Activated T-helper 17 cell treated with anti-CD3 and anti-CD28 coated beads, Interleukin-2, amount 50 U/mL, for 72 hours (primary cell): ENCODE results near the gene NBDY. TPM values are rescaled to one million over a fixed set of nuclear protein-coding genes. Genes with fewer than 3 reads are reported as not detected.
"Not testable (repeated sequence)": the region's sequence is repeated elsewhere in the genome, so short reads cannot be mapped to it uniquely, and the experiment has no call there.

ENCODE experiments used
- ATAC-seq: fragments of 150-1000 bp; cut with Tn5 transposase; replicated peaks from 2 replicates; pipeline ENCODE4 v1.10.0; 2021; ENCODE audit warnings: mild to moderate bottlenecking, moderate library complexity
- H3K27ac Mint-ChIP-seq: one replicate; pipeline ENCODE4 v1.8.0; 2022; ENCODE audit warnings: mixed read lengths
- H3K27me3 Mint-ChIP-seq: one replicate; pipeline ENCODE4 v1.8.0; 2022; ENCODE audit warnings: mixed read lengths
- H3K36me3 Mint-ChIP-seq: one replicate; pipeline ENCODE4 v1.8.0; 2022; ENCODE audit warnings: low read depth, mild to moderate bottlenecking, mixed read lengths
- H3K4me1 Mint-ChIP-seq: one replicate; pipeline ENCODE4 v1.8.0; 2022; ENCODE audit warnings: mixed read lengths
- H3K4me3 Mint-ChIP-seq: one replicate; pipeline ENCODE4 v1.8.0; 2022; ENCODE audit warnings: mild to moderate bottlenecking, mixed read lengths
- H3K9me3 Mint-ChIP-seq: one replicate; pipeline ENCODE4 v1.8.0; 2022; ENCODE audit warnings: mixed read lengths
- total RNA-seq, 2 donors: library from RNA; stranded (reverse); gene quantifications; one replicate each; pipeline ENCODE4 v1.2.3, GENCODE V29; 2022

The NBDY gene
- total RNA-seq, result 10 to 100 TPM; 33.6 to 46.0 TPM

- peaks cover 3% of the 10 kb centered on the region for H3K4me1 Mint-ChIP-seq
- H3K27ac Mint-ChIP-seq, result peak within 1 kb of the TSS; percentile 88
- peaks cover 17% of the 10 kb centered on the region for H3K36me3 Mint-ChIP-seq
- peak within 1 kb of the TSS; percentile 82 for H3K4me3 Mint-ChIP-seq
- ATAC-seq, result peak; percentile 83
- no peaks in the 10 kb centered on the region for H3K9me3 Mint-ChIP-seq
- H3K27me3 Mint-ChIP-seq, result no peaks in the 10 kb centered on the region
Observed at GRCh38 chrX:56729152-56729850, at the start of gene NBDY. NBDY (plus strand) TSS chrX:56729243; CDS start chrX:56729354, 111 bp downstream.

DNA sequence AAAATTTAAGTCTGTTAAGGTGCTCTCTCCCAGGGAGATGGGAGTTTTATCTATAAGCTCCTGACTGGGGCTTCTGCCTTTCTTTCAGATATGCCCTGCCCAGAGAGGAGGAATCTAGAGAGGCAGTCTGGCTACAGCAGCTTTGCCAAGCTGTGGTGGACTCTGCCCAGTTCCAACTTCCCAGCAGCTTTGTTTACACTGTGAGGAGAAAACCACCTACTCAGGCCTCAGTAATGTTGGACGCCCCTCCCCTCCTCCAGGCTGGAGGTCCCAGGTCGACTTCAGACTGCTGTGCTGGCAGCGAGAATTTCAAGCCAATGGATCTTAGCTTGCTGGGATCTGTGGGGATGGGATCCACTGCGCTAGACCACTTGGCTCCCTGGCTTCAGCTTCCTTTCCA lies 24.5 kb upstream of the NBDY start:
- not testable (repeated sequence) for H3K27me3 Mint-ChIP-seq, H3K9me3 Mint-ChIP-seq, H3K36me3 Mint-ChIP-seq, H3K27ac Mint-ChIP-seq, ATAC-seq, H3K4me1 Mint-ChIP-seq, H3K4me3 Mint-ChIP-seq

DNA sequence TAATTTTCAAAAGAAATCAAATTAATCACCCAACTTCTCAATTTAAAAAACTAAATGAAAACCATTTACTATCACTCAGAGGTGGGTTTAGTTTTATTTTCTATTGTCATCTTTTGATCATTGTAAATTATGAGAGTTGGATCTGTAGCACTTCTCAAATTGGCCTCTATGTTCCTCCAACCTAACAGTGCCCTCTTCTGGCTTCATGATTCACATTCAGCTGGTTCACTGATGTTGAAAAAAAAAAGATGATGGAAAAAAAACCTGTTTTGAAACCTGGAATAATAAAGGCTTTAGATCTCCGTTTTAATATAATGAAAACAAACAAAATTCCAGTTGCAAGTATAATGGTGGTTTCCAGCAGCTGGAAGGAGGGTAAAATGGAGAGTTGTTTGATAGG lies 2.4 kb upstream of the NBDY start:
- Mint-ChIP-seq H3K36me3 (no peaks in the 10 kb centered on the region), H3K4me3 (no peak overlapping the region), H3K9me3 (no peaks in the 10 kb centered on the region), H3K4me1 (peaks cover 3% of the 10 kb centered on the region), H3K27me3 (no peaks in the 10 kb centered on the region), H3K27ac (no peak overlapping the region)
- peak; percentile 37 for ATAC-seq

DNA sequence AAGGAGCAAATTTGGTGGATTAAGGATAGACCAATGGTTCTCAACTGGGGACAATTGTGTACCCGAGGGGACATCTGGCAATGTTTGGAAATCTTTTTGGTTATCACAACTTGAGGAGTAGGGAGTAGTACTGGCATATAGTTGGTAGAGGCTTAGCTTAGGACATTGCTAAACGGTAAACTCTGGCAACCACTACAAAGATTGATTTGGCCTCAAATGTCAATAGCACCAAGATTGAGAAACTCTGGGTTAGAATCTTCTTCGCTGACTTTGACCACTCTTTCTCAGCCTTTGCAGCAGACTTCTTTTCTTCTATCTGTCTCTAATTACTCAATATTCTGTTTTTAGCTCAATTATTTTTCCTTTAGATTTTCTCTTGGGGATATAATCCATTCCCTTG lies 1.5 kb upstream of the NBDY start:
- peak overlapping the region; percentile 21 for H3K27ac Mint-ChIP-seq
- no peaks in the 10 kb centered on the region for H3K27me3 Mint-ChIP-seq
- no peaks in the 10 kb centered on the region for H3K9me3 Mint-ChIP-seq
- ATAC-seq, result no peak
- peak overlapping the region; percentile 82 for H3K4me3 Mint-ChIP-seq
- H3K36me3 Mint-ChIP-seq, result peaks cover 6% of the 10 kb centered on the region
- peaks cover 3% of the 10 kb centered on the region for H3K4me1 Mint-ChIP-seq

DNA sequence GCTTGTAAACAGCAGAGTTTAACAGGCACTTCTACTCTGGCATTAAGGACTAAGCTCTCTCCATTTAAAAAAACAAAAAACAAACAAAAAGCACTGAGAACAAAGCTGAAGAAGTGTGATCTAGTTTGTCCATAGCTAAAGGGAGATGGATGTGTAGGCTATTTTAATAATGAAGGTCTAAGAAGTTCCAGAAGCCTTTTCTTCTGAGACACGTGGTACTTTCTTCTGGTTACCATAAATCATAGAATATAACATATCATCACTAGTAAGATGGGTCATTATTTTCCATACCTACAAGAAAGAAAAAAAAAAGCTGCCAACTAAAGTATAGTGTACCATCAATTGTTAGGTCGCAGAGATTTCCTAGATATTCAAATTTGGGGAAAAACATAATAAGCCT lies 722 bp upstream of the NBDY start:
- ATAC-seq, result no peak
- Mint-ChIP-seq H3K9me3 (no peaks in the 10 kb centered on the region), H3K4me1 (peaks cover 3% of the 10 kb centered on the region), H3K27ac (peak overlapping the region; percentile 21), H3K4me3 (peak overlapping the region; percentile 82), H3K27me3 (no peaks in the 10 kb centered on the region), H3K36me3 (peaks cover 7% of the 10 kb centered on the region)

- H3K27ac Mint-ChIP-seq, result peak overlapping the region; percentile 88
- no peak for ATAC-seq
- H3K4me3 Mint-ChIP-seq, result peak overlapping the region; percentile 82
- peaks cover 3% of the 10 kb centered on the region for H3K4me1 Mint-ChIP-seq
- no peaks in the 10 kb centered on the region for H3K27me3 Mint-ChIP-seq
- H3K9me3 Mint-ChIP-seq, result no peaks in the 10 kb centered on the region
- peaks cover 11% of the 10 kb centered on the region for H3K36me3 Mint-ChIP-seq
Observed at GRCh38 chrX:56728752-56729151, 291 bp upstream of the NBDY start.

GRCh38 chrX:56733459-56734046 lies 4.5 kb downstream of the NBDY start:
- Mint-ChIP-seq H3K27me3 (no peaks in the 10 kb centered on the region), H3K4me1 (peaks cover 12% of the 10 kb centered on the region), H3K4me3 (no peak overlapping the region), H3K36me3 (peaks cover 52% of the 10 kb centered on the region), H3K27ac (no peak overlapping the region), H3K9me3 (no peaks in the 10 kb centered on the region)
- ATAC-seq, result peak; percentile 37

DNA sequence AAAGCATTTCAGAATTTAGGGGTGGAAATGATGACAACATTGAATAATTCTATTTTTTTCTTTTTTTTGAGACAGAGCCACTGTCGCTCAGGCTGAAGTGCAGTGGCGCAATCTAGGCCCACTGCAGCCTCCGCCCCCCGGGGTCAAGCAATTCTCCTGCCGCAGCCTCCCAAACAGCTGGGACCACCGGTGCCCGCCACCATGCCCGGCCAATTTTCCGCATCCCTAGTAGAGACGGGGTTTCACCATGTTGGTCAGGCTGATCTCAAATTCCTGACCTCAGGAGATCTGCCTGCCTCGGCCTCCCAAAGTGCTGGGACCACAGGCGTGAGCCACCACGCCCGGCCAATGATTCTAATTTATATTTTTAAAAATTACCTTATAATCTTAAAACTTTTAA lies 7.2 kb downstream of the NBDY start:
- H3K36me3 Mint-ChIP-seq, result peaks cover 75% of the 10 kb centered on the region
- peaks cover 20% of the 10 kb centered on the region for H3K4me1 Mint-ChIP-seq
- H3K9me3 Mint-ChIP-seq, result no peaks in the 10 kb centered on the region
- ATAC-seq, result no peak
- H3K27ac Mint-ChIP-seq, result no peak overlapping the region
- H3K4me3 Mint-ChIP-seq, result no peak overlapping the region
- H3K27me3 Mint-ChIP-seq, result no peaks in the 10 kb centered on the region

- Mint-ChIP-seq H3K27me3 (no peaks in the 10 kb centered on the region), H3K36me3 (peaks cover 88% of the 10 kb centered on the region)
Observed at GRCh38 chrX:56738670-56739069, 9.6 kb downstream of the NBDY start.

DNA sequence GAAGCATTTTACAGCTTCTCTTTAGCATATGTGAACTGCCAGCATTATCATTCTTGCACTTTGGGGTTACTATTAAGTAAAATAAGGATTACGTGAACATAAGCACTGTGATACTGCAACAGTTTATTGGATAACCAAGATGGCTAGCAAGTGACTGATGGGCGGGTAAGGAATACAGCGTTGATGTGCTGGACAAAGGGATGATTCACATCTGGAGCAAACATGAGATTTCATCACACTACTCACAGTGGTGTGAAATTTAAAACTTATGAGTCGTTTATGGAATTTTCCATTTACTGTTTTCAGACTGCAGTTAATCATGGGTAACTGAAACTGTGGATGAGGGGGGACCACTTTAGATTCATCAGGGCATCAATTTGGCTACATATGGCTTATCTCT lies 16.0 kb downstream of the NBDY start:
- Mint-ChIP-seq H3K4me1 (peaks cover 25% of the 10 kb centered on the region), H3K36me3 (peaks cover 40% of the 10 kb centered on the region), H3K27ac (peak overlapping the region; percentile 73), H3K27me3 (no peaks in the 10 kb centered on the region), H3K9me3 (no peaks in the 10 kb centered on the region), H3K4me3 (peak overlapping the region; percentile 33)
- ATAC-seq, result peak; percentile 81

More at GRCh38 chrX:56738670-56739069, 9.6 kb downstream of the NBDY start:
- no peak for ATAC-seq
- Mint-ChIP-seq H3K4me1 (peaks cover 26% of the 10 kb centered on the region), H3K27ac (no peak overlapping the region), H3K9me3 (no peaks in the 10 kb centered on the region), H3K4me3 (no peak overlapping the region)

DNA sequence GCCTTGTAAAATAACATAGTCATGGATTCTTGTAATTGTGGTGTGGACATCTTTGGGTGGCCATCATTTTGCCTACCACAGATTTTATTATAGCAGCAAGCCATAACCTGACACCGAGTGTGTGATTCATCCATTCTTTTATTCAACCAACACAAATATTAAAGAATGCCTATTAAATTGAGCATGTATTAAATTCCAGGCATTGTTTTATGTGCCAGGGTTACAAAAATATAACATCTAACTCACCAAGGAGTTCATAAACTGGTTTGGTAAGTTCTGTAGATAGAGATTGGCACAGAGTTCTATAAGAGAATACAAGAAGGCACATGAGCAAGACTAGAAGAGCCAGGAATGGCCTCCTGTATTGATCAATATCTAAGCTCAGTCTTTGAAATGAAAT lies 18.0 kb downstream of the NBDY start:
- peak overlapping the region; percentile 33 for H3K27ac Mint-ChIP-seq
- peaks cover 25% of the 10 kb centered on the region for H3K36me3 Mint-ChIP-seq
- H3K4me1 Mint-ChIP-seq, result peaks cover 26% of the 10 kb centered on the region
- H3K27me3 Mint-ChIP-seq, result no peaks in the 10 kb centered on the region
- no peaks in the 10 kb centered on the region for H3K9me3 Mint-ChIP-seq
- ATAC-seq, result no peak
- no peak overlapping the region for H3K4me3 Mint-ChIP-seq

DNA sequence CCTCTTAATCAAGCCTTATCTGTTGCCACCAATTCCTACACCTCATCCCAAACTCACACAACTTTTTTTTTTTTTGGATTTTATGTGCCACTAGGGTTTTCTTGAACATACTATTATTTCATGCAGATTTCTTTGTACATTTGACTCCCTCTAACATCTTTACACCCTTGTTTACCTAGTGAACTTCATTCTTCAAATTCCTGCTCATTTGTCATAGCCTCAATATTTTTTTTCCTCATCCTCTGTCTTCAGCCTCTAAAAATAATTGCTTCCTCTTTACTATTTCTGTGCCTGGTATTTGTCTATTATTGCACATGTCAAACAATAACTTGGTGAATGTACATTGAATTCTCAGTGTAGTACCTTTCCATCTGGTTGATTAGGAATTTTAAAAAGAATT lies 22.0 kb downstream of the NBDY start:
- Mint-ChIP-seq H3K9me3 (no peaks in the 10 kb centered on the region), H3K27me3 (no peaks in the 10 kb centered on the region), H3K4me1 (peaks cover 25% of the 10 kb centered on the region), H3K4me3 (no peak overlapping the region), H3K36me3 (peaks cover 29% of the 10 kb centered on the region), H3K27ac (peak overlapping the region; percentile 5)
- no peak for ATAC-seq

- Mint-ChIP-seq H3K36me3 (peaks cover 23% of the 10 kb centered on the region), H3K27me3 (no peaks in the 10 kb centered on the region), H3K27ac (no peak overlapping the region), H3K9me3 (no peaks in the 10 kb centered on the region), H3K4me3 (no peak overlapping the region), H3K4me1 (peaks cover 23% of the 10 kb centered on the region)
- no peak for ATAC-seq
Observed at GRCh38 chrX:56757327-56757726, 28.3 kb downstream of the NBDY start.

DNA sequence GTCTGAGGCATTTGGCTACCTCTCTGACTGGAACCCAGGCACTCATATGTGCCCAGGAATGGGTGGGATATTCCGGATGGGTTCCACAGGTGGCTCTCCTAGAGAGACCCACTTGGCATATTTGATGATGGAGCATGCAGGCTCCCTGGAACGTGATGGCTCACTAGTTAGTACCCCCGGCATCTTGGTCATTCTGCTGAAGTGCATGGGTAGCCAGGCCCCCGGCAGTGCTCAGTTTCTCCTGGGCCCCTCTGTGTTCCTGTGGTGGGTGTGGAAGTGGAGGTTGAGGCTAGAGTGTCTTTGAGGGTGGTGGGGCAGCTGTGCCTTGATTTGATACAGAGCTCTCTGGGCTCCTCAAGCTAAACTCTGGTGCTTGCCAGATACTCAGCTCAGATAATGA lies 29.4 kb downstream of the NBDY start:
- Mint-ChIP-seq H3K27ac (no peak overlapping the region), H3K36me3 (peaks cover 17% of the 10 kb centered on the region), H3K4me3 (no peak overlapping the region), H3K4me1 (peaks cover 26% of the 10 kb centered on the region), H3K27me3 (no peaks in the 10 kb centered on the region), H3K9me3 (no peaks in the 10 kb centered on the region)
- ATAC-seq, result no peak

DNA sequence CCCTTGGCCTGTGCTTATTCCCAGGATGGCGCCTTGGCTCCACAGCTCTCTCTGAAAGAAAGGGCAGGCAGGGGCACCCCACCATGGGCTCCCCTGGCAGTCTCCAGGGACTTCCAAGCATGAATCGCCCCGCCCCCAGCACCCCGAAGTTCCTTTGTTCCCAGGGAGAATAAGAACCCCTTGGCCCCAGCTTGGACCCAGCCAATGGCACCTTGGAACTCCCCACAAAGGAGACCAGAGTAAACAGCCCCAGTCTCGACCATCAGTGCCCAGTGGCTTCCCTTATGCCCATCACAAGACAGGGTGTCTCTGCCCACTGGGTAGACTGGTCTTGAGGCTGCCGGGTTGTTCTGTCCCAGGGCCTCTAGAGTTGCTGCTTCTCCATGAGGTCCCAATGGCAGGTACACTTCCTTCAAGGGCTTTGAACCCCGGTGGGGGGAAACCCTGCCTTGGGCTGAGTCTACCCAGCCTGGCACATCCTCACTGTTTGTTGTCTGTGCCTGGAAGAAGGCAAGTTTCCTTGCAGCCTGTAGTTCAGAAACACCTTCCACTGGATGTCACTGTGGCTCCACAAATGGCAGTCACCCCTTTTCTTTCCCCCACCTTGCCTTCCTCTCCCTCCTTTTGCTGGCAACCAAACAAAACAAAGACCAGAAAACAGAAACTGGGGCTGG lies 30.8 kb downstream of the NBDY start:
- no peak overlapping the region for H3K27ac Mint-ChIP-seq
- H3K27me3 Mint-ChIP-seq, result no peaks in the 10 kb centered on the region
- peaks cover 5% of the 10 kb centered on the region for H3K36me3 Mint-ChIP-seq
- no peak overlapping the region for H3K4me3 Mint-ChIP-seq
- peaks cover 20% of the 10 kb centered on the region for H3K4me1 Mint-ChIP-seq
- no peaks in the 10 kb centered on the region for H3K9me3 Mint-ChIP-seq
- no peak for ATAC-seq
